IPS-18a (cell line): ENCODE measurements around the gene CMPK2.
A peak's percentile ranks its signal among the peaks of the same experiment; 100 is the strongest.

ENCODE experiments used
- H3K27ac ChIP-seq: one replicate; pipeline ENCODE4 v1.5.1; 2013; ENCODE audit warnings: low read length
- H3K27me3 ChIP-seq: one replicate; pipeline ENCODE4 v1.6.1; 2013; ENCODE audit warnings: mild to moderate bottlenecking, low read length; ENCODE audit not compliant: control insufficient read depth, insufficient read depth
- H3K36me3 ChIP-seq: one replicate; pipeline ENCODE4 v1.6.1; 2013; ENCODE audit warnings: low read depth, low read length; ENCODE audit not compliant: control insufficient read depth
- H3K4me1 ChIP-seq: one replicate; pipeline ENCODE4 v1.6.1; 2013; ENCODE audit warnings: low read depth, low read length; ENCODE audit not compliant: control insufficient read depth
- H3K4me3 ChIP-seq: one replicate; pipeline ENCODE4 v1.5.1; 2013; ENCODE audit warnings: low read length
- H3K9ac ChIP-seq: one replicate; pipeline ENCODE4 v1.6.1; 2013; ENCODE audit warnings: mild to moderate bottlenecking, low read length, moderate library complexity
- H3K9me3 ChIP-seq: one replicate; pipeline ENCODE4 v1.6.1; 2013; ENCODE audit warnings: low read depth, low read length; ENCODE audit not compliant: control insufficient read depth

CMPK2 gene

DNA sequence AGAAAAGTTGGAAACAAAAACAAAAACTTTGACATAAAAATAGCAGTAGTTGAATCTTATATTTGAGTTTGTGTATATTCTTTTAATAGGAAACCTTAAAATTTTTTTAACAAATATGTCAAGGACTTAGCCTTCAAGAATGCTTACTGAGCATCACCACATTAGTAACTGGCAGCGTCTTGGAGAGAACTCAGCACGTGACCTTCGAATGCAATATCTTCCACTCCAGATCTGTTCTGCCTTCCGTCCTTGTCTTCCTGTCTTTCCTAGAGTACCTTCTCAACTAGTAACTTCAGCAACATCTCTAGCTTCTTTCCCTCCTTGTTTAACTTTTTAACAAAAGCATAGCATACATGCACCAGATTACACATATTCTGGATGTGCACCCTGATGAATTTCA lies 12.8 kb upstream of the CMPK2 start:
- Histone ChIP-seq H3K4me3 (no peak overlapping the region), H3K27me3 (no peaks in the 10 kb centered on the region), H3K36me3 (no peaks in the 10 kb centered on the region), H3K9me3 (peaks cover 8% of the 10 kb centered on the region), H3K4me1 (no peaks in the 10 kb centered on the region), H3K9ac (no peak overlapping the region), H3K27ac (no peak overlapping the region)

DNA sequence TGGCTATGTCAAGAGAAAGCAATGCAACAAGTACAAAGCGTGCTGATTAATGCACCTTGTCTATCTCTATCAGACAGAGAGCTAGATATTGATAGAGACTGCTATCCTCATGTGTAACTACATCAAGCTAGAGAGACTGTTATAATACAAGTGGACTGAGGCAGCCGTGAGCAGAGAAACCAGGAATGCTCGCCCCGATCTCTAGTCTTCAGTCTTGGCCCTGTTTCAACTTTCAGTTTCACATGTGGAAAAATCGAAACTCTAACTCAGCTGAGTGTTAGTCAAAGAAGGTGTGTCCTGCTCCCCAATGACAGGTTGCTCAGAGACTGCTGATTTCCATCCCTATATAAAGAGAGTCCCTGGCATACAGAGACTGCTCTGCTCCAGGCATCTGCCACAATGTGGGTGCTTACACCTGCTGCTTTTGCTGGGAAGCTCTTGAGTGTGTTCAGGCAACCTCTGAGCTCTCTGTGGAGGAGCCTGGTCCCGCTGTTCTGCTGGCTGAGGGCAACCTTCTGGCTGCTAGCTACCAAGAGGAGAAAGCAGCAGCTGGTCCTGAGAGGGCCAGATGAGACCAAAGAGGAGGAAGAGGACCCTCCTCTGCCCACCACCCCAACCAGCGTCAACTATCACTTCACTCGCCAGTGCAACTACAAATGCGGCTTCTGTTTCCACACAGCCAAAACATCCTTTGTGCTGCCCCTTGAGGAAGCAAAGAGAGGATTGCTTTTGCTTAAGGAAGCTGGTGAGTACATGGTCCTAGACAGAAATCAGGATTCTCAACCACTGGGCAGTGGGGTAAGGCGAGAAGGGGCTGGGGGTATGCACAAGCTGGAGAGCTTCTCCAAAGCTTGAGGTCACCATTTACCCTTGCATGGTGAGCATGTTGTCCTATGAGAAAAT lies 11.9 kb upstream of the CMPK2 start, which contains the start of gene RSAD2:
Gene RSAD2, plus strand, starts transcription at position 376 of the 903 bp plus-strand sequence. Its CDS starts 24 bp downstream, at position 400.
- Histone ChIP-seq H3K27me3 (no peaks in the 10 kb centered on the region), H3K4me1 (no peaks in the 10 kb centered on the region), H3K9me3 (peaks cover 8% of the 10 kb centered on the region), H3K9ac (no peak within 1 kb of the TSS), H3K4me3 (no peak within 1 kb of the TSS), H3K36me3 (no peaks in the 10 kb centered on the region), H3K27ac (no peak within 1 kb of the TSS)

DNA sequence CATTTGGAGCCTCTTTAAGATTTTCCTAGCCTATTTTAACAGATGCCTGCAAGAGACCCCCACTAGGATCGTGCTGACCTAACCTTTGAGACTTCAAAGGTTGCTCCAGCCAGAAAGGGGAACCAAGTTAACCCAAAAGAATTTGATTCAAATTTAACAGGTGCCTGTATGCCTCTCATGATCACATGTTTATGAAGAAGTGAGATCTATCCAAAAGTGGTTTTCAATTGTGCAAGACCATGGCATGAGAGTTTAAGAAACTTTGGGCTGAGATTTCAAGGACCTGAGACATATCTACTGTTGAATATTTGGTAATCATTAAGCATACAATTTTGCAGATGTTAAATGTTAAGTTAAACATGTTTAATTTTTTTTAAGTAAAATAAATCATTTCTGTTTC lies 10.6 kb upstream of the CMPK2 start:
- peaks cover 8% of the 10 kb centered on the region for H3K9me3 ChIP-seq
- no peaks in the 10 kb centered on the region for H3K4me1 ChIP-seq
- H3K27ac ChIP-seq: no peak overlapping the region
- no peak overlapping the region for H3K9ac ChIP-seq
- H3K27me3 ChIP-seq: no peaks in the 10 kb centered on the region
- no peaks in the 10 kb centered on the region for H3K36me3 ChIP-seq
- H3K4me3 ChIP-seq: no peak overlapping the region

GRCh38 chr2:6874032-6874431 lies 8.3 kb upstream of the CMPK2 start:
- Histone ChIP-seq H3K36me3 (no peaks in the 10 kb centered on the region), H3K4me3 (no peak overlapping the region), H3K27me3 (no peaks in the 10 kb centered on the region), H3K4me1 (no peaks in the 10 kb centered on the region), H3K27ac (no peak overlapping the region), H3K9ac (no peak overlapping the region), H3K9me3 (peaks cover 4% of the 10 kb centered on the region)

DNA sequence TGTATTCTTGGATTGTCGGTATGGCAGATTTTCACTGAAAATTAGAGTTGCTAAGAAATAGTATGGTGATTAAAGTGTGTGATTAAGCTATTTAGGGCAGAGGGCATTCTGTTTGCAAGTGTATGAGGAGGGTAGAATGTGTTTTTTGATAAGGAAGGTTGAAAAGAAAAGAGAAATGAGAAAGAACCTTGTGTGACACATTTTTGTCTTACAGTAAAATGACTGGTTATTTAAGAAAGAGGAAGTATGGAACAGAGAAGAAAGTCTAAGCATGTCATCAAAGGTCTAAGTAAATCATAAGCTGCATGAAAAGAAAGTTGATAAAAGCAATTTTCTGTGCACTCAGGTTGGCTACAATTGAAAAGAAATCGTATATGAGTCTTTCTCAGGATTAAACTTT lies 6.7 kb upstream of the CMPK2 start:
- Histone ChIP-seq H3K4me3 (no peak overlapping the region), H3K27ac (no peak overlapping the region), H3K4me1 (no peaks in the 10 kb centered on the region), H3K27me3 (peaks cover 3% of the 10 kb centered on the region), H3K36me3 (no peaks in the 10 kb centered on the region), H3K9me3 (peaks cover 4% of the 10 kb centered on the region), H3K9ac (no peak overlapping the region)

- H3K27me3 ChIP-seq: peaks cover 47% of the 10 kb centered on the region
- H3K4me1 ChIP-seq: no peaks in the 10 kb centered on the region
- no peak overlapping the region for H3K4me3 ChIP-seq
- H3K36me3 ChIP-seq: no peaks in the 10 kb centered on the region
- H3K9me3 ChIP-seq: no peaks in the 10 kb centered on the region
- H3K27ac ChIP-seq: no peak overlapping the region
- H3K9ac ChIP-seq: no peak overlapping the region
Observed at GRCh38 chr2:6866982-6867381, 1.3 kb upstream of the CMPK2 start.

- no peaks in the 10 kb centered on the region for H3K9me3 ChIP-seq
- H3K9ac ChIP-seq: peak overlapping the region; percentile 19
- no peaks in the 10 kb centered on the region for H3K36me3 ChIP-seq
- peak overlapping the region; percentile 63 for H3K4me3 ChIP-seq
- no peak overlapping the region for H3K27ac ChIP-seq
- peaks cover 47% of the 10 kb centered on the region for H3K27me3 ChIP-seq
- H3K4me1 ChIP-seq: no peaks in the 10 kb centered on the region
Observed at GRCh38 chr2:6866275-6866671, 566 bp upstream of the CMPK2 start.

DNA sequence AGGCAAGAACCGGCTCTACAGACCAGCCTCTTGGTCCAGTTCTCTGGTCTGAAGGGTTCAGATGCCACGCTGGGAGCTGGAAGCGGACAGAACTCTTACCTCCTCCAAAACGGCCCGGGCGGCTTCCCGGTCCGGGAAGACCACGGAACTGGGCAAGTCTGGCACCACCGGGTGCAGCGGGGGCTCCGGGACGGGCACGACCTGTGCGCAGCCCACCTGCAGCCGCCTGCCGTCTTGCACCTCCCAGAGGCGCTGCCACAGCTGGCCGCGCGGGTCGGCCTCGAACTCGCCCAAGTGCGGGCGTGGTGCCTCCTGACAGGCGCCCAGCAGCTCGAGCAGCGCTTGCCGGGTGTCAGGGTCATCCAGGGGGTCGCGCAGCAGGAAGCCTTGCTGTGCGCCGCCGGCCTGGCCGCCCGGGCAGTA lies 773 bp downstream of the CMPK2 start:
- Histone ChIP-seq H3K4me1 (no peaks in the 10 kb centered on the region), H3K9ac (no peak overlapping the region), H3K36me3 (no peaks in the 10 kb centered on the region), H3K27me3 (peaks cover 47% of the 10 kb centered on the region), H3K4me3 (peak overlapping the region; percentile 63), H3K9me3 (no peaks in the 10 kb centered on the region), H3K27ac (no peak overlapping the region)

GRCh38 chr2:6864231-6864754 lies 1.4 kb downstream of the CMPK2 start:
- Histone ChIP-seq H3K27ac (no peak overlapping the region), H3K36me3 (no peaks in the 10 kb centered on the region), H3K27me3 (peaks cover 47% of the 10 kb centered on the region), H3K9ac (no peak overlapping the region), H3K4me1 (no peaks in the 10 kb centered on the region), H3K4me3 (no peak overlapping the region), H3K9me3 (no peaks in the 10 kb centered on the region)

- no peak overlapping the region for H3K4me3 ChIP-seq
- no peaks in the 10 kb centered on the region for H3K4me1 ChIP-seq
- no peaks in the 10 kb centered on the region for H3K9me3 ChIP-seq
- H3K36me3 ChIP-seq: no peaks in the 10 kb centered on the region
- no peak overlapping the region for H3K9ac ChIP-seq
- H3K27ac ChIP-seq: no peak overlapping the region
- H3K27me3 ChIP-seq: peaks cover 47% of the 10 kb centered on the region
Observed at GRCh38 chr2:6863792-6864191, 1.9 kb downstream of the CMPK2 start.

DNA sequence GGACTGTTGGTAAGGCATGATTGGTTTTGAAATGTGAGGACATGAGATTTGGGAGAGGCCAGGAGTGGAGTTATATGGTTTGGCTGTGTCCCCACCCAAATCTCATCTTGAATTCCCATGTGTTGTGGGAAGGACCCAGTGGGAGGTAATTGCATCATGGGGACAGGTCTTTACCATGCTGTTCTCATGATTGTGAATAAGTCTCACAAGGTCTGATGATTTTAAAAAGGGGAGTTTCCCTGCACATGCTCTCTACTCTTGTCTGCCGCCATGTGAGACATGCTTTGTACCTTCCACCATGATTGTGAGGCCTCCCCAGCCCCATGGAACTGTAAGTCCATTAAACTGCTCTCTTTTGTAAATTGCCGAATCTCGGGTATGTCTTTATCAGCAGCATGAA lies 5.4 kb downstream of the CMPK2 start:
- Histone ChIP-seq H3K9ac (no peak overlapping the region), H3K9me3 (peaks cover 5% of the 10 kb centered on the region), H3K27me3 (peaks cover 23% of the 10 kb centered on the region), H3K36me3 (no peaks in the 10 kb centered on the region), H3K4me3 (no peak overlapping the region), H3K27ac (no peak overlapping the region), H3K4me1 (no peaks in the 10 kb centered on the region)
